OCI-LY3 (cell line): ENCODE measurements around the gene NDST3.

Experiments used
- CTCF ChIP-seq: fragments of 200-600, 300-600 bp; sonication (generic); IDR thresholded peaks from 2 replicates; pipeline ENCODE4 v1.5.1; 2014; ENCODE audit warnings: antibody characterized with exemption, low read length, low read depth
- EZH2phosphoT487 ChIP-seq: fragments of 200-600 bp; shearing (Covaris generic); IDR thresholded peaks from 2 replicates; pipeline ENCODE4 v1.6.1; 2018; ENCODE audit warnings: antibody characterized with exemption, mixed run types, low read depth

DNA sequence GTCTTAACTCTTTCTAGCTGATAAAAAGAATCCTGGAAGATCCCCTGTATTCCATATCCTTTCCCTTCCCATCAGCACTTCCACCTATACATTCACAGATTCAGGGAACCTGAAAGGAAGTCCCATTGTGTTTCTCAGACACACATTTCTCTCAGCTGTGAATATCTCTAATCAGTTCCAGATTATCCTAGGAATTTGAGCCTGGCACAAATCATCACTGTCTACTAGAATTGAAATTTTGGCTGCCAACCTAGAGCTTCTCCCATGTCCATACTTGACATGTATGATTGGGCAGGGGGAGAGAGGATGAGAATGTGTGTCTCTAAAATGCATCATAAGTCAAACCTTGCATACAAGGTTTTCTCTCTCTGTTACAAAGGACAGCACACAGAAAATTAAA is 53.1 kb downstream of the NDST3 start:
- no peak for TF ChIP-seq CTCF
- TF ChIP-seq EZH2phosphoT487 = no peak
